ENCODE measurements around the gene PIEZO2.

DNA sequence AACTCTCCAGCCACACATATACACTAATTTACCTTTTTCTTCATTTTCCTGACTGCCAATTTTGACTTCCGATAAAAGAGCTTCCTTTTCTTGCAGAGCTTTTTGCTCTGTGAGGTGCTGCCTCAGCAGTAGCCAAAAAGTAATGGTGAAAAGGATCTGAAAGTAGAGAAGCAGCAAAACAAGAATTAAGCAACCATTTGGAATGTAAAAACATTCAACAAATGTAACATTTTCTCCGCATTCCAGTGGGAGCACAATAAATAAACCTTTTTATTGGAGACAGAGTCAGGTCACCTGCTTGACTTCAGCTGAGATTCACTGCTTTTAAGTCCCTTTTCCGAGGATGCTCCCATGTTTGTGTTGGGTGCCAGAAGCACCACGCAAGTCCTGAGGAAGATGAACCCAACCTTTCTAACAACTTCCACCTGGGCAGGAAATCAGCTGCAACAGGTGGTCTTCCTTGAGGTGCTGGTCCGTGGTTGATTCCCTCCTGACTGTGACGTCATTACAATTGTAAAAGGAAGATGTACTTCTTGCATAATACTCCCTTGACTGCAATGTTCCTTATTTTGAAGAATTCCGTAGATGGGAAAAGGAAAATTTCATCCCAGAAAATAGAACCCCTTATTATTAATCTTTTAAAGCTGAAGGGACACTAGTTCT is 358.1 kb downstream of the PIEZO2 start:
- TF ChIP-seq, protein P1, sequence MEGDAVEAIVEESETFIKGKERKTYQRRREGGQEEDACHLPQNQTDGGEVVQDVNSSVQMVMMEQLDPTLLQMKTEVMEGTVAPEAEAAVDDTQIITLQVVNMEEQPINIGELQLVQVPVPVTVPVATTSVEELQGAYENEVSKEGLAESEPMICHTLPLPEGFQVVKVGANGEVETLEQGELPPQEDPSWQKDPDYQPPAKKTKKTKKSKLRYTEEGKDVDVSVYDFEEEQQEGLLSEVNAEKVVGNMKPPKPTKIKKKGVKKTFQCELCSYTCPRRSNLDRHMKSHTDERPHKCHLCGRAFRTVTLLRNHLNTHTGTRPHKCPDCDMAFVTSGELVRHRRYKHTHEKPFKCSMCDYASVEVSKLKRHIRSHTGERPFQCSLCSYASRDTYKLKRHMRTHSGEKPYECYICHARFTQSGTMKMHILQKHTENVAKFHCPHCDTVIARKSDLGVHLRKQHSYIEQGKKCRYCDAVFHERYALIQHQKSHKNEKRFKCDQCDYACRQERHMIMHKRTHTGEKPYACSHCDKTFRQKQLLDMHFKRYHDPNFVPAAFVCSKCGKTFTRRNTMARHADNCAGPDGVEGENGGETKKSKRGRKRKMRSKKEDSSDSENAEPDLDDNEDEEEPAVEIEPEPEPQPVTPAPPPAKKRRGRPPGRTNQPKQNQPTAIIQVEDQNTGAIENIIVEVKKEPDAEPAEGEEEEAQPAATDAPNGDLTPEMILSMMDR (conservative IDR thresholded peaks at IDR 0.05; ENCODE audit: low read depth, low read length) = no peak
- no peak for TF ChIP-seq EZH2 (IDR thresholded peaks at IDR 0.05; ENCODE audit: borderline replicate concordance, low read depth, low read length, poor library complexity, severe bottlenecking)
